Measurements from ENCODE around the gene TBC1D22B.

The TBC1D22B gene

DNA sequence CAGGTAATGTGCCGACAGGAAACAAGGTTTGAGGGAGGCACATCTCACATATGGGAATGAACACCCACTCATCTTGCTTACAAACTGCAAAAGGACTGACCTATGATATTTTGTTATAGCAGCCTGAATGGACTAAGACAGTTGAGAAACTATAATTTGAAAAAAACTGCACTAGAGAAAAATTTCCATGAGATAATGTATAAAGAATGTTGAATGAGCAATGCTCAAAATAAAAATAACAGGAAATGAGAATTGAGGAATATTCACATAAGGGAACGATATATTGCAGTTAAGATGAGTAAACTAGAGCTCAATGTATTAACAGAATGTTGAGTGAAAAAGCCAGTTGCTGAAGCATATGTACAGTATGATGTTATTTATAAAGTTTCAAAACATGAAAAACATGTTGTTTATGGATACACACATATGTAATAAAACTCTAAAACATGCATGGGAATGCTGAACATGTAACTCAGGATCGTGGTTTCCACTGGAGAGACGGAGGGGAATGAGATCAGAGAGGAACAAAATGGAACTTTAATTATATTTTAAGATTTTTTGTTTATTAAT is 6.3 kb upstream of the TBC1D22B start:
- no peak for DNase-seq (ENCODE audit: extremely low read depth, low read depth)
- TF ChIP-seq, protein P1, sequence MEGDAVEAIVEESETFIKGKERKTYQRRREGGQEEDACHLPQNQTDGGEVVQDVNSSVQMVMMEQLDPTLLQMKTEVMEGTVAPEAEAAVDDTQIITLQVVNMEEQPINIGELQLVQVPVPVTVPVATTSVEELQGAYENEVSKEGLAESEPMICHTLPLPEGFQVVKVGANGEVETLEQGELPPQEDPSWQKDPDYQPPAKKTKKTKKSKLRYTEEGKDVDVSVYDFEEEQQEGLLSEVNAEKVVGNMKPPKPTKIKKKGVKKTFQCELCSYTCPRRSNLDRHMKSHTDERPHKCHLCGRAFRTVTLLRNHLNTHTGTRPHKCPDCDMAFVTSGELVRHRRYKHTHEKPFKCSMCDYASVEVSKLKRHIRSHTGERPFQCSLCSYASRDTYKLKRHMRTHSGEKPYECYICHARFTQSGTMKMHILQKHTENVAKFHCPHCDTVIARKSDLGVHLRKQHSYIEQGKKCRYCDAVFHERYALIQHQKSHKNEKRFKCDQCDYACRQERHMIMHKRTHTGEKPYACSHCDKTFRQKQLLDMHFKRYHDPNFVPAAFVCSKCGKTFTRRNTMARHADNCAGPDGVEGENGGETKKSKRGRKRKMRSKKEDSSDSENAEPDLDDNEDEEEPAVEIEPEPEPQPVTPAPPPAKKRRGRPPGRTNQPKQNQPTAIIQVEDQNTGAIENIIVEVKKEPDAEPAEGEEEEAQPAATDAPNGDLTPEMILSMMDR (IDR thresholded peaks at IDR 0.05; ENCODE audit: low read depth, low read length), result no peak

DNA sequence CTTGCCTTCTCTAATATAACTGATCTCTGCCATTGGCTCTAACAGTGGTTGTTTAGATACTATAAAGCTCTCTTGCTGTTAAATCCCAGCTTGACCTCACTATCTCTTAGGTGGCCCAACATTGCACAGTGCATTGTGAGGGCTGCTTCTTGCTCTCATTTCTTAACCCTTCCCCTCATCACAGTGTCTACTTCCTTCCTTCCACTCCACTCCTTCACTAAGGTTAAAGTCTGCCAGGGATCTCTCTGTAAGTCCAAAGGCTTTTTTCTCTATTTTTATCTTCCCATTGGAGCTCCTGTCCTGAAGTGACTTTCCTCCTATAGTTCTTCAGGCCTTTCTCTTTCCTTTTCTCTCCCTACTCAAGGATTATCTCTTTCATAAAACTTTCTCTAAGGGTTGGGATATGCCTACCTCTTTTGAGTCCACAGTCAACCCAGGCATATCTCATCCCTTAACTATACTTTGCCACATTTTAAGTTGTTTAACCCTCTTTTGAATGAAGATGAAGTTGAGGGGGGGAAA is 4.0 kb upstream of the TBC1D22B start:
- TF ChIP-seq, protein P1 (IDR thresholded peaks at IDR 0.05; ENCODE audit: low read depth, low read length), result no peak
- DNase-seq (ENCODE audit: extremely low read depth, low read depth), result no peak

DNA sequence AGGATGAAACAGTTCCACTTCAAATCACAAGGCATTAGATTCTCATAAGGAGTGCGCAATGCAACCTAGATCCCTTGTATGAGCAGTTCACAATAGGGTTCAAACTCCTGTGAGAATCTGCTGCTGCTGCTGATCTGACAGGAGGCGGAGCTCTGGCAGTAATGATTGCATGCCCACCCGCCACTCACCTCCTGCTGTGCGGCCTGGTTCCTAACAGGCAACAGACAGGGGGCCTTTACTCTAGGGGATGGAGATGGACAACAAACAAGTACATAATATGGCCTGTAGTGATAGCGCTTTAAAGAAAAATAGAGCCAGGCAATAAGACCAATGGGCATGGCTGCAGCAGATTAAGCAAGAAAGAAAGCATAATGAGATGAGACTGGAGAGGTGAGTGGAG is 2.7 kb upstream of the TBC1D22B start:
- TF ChIP-seq, protein P1 (IDR thresholded peaks at IDR 0.05; ENCODE audit: low read depth, low read length), result no peak
- DNase-seq (ENCODE audit: extremely low read depth, low read depth), result no peak

DNA sequence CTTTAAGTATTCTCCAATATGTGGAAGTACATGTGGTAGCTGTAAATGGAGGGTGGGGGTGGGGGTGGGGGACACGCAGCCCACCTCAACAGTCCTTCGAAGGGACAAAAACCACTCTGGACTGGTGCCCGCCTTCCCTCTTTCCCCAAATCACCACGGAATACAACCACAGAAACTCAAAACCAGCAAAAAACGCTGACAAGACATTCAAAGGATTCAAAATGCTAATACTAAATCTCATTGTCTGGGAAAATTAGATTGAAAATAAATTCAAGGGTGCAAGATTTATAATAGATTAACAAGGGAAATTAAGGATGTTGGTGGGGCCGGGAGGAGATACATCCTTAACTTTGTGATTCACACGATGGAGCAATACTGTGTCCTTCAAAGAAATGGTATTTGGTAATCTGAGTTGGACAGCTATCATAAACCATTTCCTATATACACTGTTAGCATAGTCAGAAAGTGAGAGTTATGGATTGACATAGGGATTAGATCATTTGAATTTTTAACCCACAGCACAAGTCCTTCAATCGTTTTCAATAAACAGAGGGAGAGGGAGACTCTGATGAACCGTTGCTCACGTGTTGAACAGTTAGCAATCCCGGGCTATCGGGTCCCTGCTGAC is 766 bp upstream of the TBC1D22B start:
- TF ChIP-seq, protein P1 (IDR thresholded peaks at IDR 0.05; ENCODE audit: low read depth, low read length), result no peak
- DNase-seq (ENCODE audit: extremely low read depth, low read depth), result no peak

GRCh38 chr6:37257320-37257633 is 295 bp upstream of the TBC1D22B start:
- TF ChIP-seq, protein P1 (IDR thresholded peaks at IDR 0.05; ENCODE audit: low read depth, low read length), result no peak
- DNase-seq (ENCODE audit: extremely low read depth, low read depth), result no peak

GRCh38 chr6:37258405-37259105 is 983 bp downstream of the TBC1D22B start:
- TF ChIP-seq, protein P1 (IDR thresholded peaks at IDR 0.05; ENCODE audit: low read depth, low read length), result no peak; the same call in 1 of the 2 replicates
- no peak for DNase-seq (ENCODE audit: extremely low read depth, low read depth)

DNA sequence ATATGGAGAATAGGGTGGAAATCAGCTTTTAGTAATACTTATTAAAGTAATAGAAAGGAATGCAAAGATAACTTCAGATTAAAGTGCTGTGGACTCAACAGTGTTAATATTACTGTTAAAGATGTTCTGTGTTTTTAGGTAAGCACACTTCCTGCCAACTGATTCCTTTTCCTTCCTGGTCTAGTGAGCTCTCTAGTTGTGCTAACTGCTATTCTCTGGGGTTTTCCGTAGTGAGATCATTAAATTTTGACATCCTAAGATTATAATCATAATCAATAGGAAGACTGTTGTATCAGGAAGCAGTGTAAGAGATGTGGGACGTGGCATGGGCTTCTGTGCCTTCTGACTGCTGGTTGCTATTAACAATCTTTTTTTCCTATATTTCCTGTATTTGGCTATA is 1.6 kb downstream of the TBC1D22B start:
- TF ChIP-seq, protein P1 (IDR thresholded peaks at IDR 0.05; ENCODE audit: low read depth, low read length), result no peak
- no peak for DNase-seq (ENCODE audit: extremely low read depth, low read depth)

All from AG09319 (cell line).